SKM-1 treated with dmso at 0.1 percent for 144 hours (cell line): ENCODE measurements around the gene TNFRSF21.

Experiments
- DNase-seq: peaks from one replicate; lab custom pipeline; 2025; ENCODE audit not compliant: unreplicated experiment; lab: John Stamatoyannopoulos, UW

The TNFRSF21 gene

GRCh38 chr6:47254051-47254450, 55.7 kb downstream of the TNFRSF21 start:
- no peak for DNase-seq

GRCh38 chr6:47253136-47253535, 56.6 kb downstream of the TNFRSF21 start:
- DNase-seq = no peak

GRCh38 chr6:47252633-47253032, 57.1 kb downstream of the TNFRSF21 start:
- no peak for DNase-seq

- no peak for DNase-seq
These were observed 58.3 kb downstream of the TNFRSF21 start for GRCh38 chr6:47251396-47251795.

- no peak for DNase-seq
These were observed 59.4 kb downstream of the TNFRSF21 start for GRCh38 chr6:47250302-47250701.

GRCh38 chr6:47248446-47248845, 61.3 kb downstream of the TNFRSF21 start:
- DNase-seq = no peak

- peak; percentile 62 for DNase-seq
These were observed 62.4 kb downstream of the TNFRSF21 start for GRCh38 chr6:47247227-47247797.

- DNase-seq = no peak
These were observed 63.2 kb downstream of the TNFRSF21 start for GRCh38 chr6:47246551-47246950.

GRCh38 chr6:47245745-47246371, 63.8 kb downstream of the TNFRSF21 start:
- peak; percentile 48 for DNase-seq

GRCh38 chr6:47242483-47243386, 67.0 kb downstream of the TNFRSF21 start:
- peak; percentile 97 for DNase-seq

GRCh38 chr6:47241742-47242482, 67.8 kb downstream of the TNFRSF21 start:
- no peak for DNase-seq

GRCh38 chr6:47240277-47240890, 69.3 kb downstream of the TNFRSF21 start:
- no peak for DNase-seq

GRCh38 chr6:47239546-47239945, 70.2 kb downstream of the TNFRSF21 start:
- DNase-seq = no peak

GRCh38 chr6:47238456-47238995, 71.2 kb downstream of the TNFRSF21 start:
- DNase-seq = no peak

GRCh38 chr6:47237196-47237595, 72.5 kb downstream of the TNFRSF21 start:
- no peak for DNase-seq

- peak; percentile 42 for DNase-seq
These were observed 73.5 kb downstream of the TNFRSF21 start for GRCh38 chr6:47235964-47236760.

- DNase-seq = no peak
These were observed 74.3 kb downstream of the TNFRSF21 start for GRCh38 chr6:47235421-47235820.

- DNase-seq = no peak
These were observed 75.3 kb downstream of the TNFRSF21 start for GRCh38 chr6:47234266-47234933.

- DNase-seq = no peak
These were observed 78.6 kb downstream of the TNFRSF21 start for GRCh38 chr6:47231151-47231550.
